HepG2 (cell line): Measurements from ENCODE around the gene KLHDC4. TPM values are rescaled to one million over a fixed set of nuclear protein-coding genes. Genes with fewer than 3 reads are reported as not detected.
"Not testable (repeated sequence)": the region's sequence is repeated elsewhere in the genome, so short reads cannot be mapped to it uniquely, and the experiment has no call there.

ENCODE experiments used
- ATAC-seq: fragments of 200-7000 bp; cut with Tn5 transposase; 3 replicates; pipeline ENCODE4 v1.9.1; 2020; ENCODE audit warnings: mild to moderate bottlenecking, moderate library complexity
- BruUV-seq: library from RNA; stranded (reverse); fragments of 400-500 nt; replicated peaks from 2 replicates; lab custom pipeline; 2021; lab: Mats Ljungman, UMichigan
- CTCF ChIA-PET: fragments of 300-600 bp; formaldehyde crosslinking; extraction: SDS; loops from one replicate; lab custom pipeline; 2021; ENCODE audit warnings: low total read pairs, inconsistent platforms, low intra/inter-chr PET ratio; lab: Yijun Ruan, JAX
- POLR2A ChIA-PET: fragments of 350-600 bp; sonication (Branson Sonifier 250); formaldehyde crosslinking; loops from one replicate; lab custom pipeline; 2020; ENCODE audit warnings: antibody characterized with exemption, inconsistent platforms; lab: Yijun Ruan, JAX
- DNase-seq: peaks from one replicate; pipeline ENCODE4 v3.0.0-alpha.2; 2015; ENCODE audit warnings: low spot score
- FAIRE-seq: peaks from 3 replicates; lab custom pipeline; 2011; peaks lifted over from hg19 to GRCh38; lab: Jason Lieb, UNC
- H2AFZ ChIP-seq: one replicate; pipeline ENCODE4 v1.6.1; 2011; ENCODE audit warnings: low read length, inconsistent platforms
- H3K27ac ChIP-seq: fragments of 300-600 bp; 3 replicates; pipeline ENCODE4 v1.8.0; 2011; ENCODE audit warnings: mixed run types, mild to moderate bottlenecking, mixed read lengths, low read length, inconsistent platforms; ENCODE audit not compliant: insufficient read depth; ENCODE audit errors: extremely low read length
- H3K27me3 ChIP-seq, 2 experiments: fragments of 200-600 bp in 1 of 2; 2 replicates in 1 of 2; 3 replicates in 1 of 2; pipeline versions ENCODE4 v1.6.0 to v1.8.0; 2011; ENCODE audit warnings: low read length in 2 of 2, mild to moderate bottlenecking in 2 of 2, moderate library complexity in 2 of 2, inconsistent platforms in 1 of 2; ENCODE audit not compliant: insufficient read depth in 2 of 2, control insufficient read depth in 1 of 2
- H3K36me3 ChIP-seq, 2 experiments: fragments of 200-600 bp in 1 of 2; replicated peaks in 1 of 2; 2 replicates in 1 of 2; 3 replicates in 1 of 2; pipeline versions ENCODE4 v1.5.1 to v1.8.0; 2011; ENCODE audit warnings: low read length in 2 of 2, inconsistent platforms in 1 of 2; ENCODE audit not compliant: insufficient read depth in 2 of 2, control insufficient read depth in 1 of 2
- H3K4me1 ChIP-seq: 2 replicates; pipeline ENCODE4 v1.5.1; 2012; ENCODE audit warnings: low read length, inconsistent platforms; ENCODE audit not compliant: insufficient read depth
- H3K4me2 ChIP-seq: 2 replicates; pipeline ENCODE4 v1.6.0; 2011; ENCODE audit warnings: low read depth, low read length, inconsistent platforms
- H3K4me3 ChIP-seq, 3 experiments: fragments of 200-600 bp in 1 of 3; sonication (generic), shearing (Covaris generic) in 1 of 3; replicated peaks in 1 of 3; 2 replicates each; pipeline ENCODE4 v1.5.1; 2011 to 2016; ENCODE audit warnings: low read length in 3 of 3, inconsistent platforms in 2 of 3, low read depth in 2 of 3, mild to moderate bottlenecking in 2 of 3, control low read depth in 1 of 3, mixed read lengths in 1 of 3; ENCODE audit not compliant: insufficient read depth in 1 of 3
- H3K79me2 ChIP-seq: one replicate; pipeline ENCODE4 v1.6.1; 2011; ENCODE audit warnings: low read length, inconsistent platforms; ENCODE audit not compliant: insufficient read depth
- H3K9ac ChIP-seq: 2 replicates; pipeline ENCODE4 v1.6.0; 2011; ENCODE audit warnings: mild to moderate bottlenecking, low read depth, low read length, inconsistent platforms; ENCODE audit not compliant: insufficient read depth
- H3K9me3 ChIP-seq: 2 replicates; pipeline ENCODE4 v1.5.1; 2012; ENCODE audit warnings: mild to moderate bottlenecking, low read length
- H4K20me1 ChIP-seq: 2 replicates; pipeline ENCODE4 v1.6.0; 2011; ENCODE audit warnings: inconsistent platforms, mild to moderate bottlenecking, low read length, moderate library complexity; ENCODE audit not compliant: insufficient read depth
- AHDC1 ChIP-seq: sonication (generic); formaldehyde crosslinking; IDR thresholded peaks from 2 replicates; pipeline ENCODE4 v1.5.1; 2020; ENCODE audit warnings: mild to moderate bottlenecking, missing genetic modification reagents, borderline replicate concordance
- BRCA1 ChIP-seq: sonication (generic); formaldehyde crosslinking; IDR thresholded peaks from 2 replicates; pipeline ENCODE4 v1.4.0; 2020; ENCODE audit warnings: missing genetic modification reagents
- CHD4 ChIP-seq: fragments of 200-600 bp; sonication (generic); IDR thresholded peaks from 2 replicates; pipeline ENCODE4 v1.7.0; 2017; ENCODE audit warnings: mild to moderate bottlenecking, low read length, borderline replicate concordance
- FOSL2 ChIP-seq: sonication (generic); formaldehyde crosslinking; IDR thresholded peaks from 2 replicates; pipeline ENCODE4 v1.4.0; 2020; ENCODE audit warnings: missing genetic modification reagents
- FOXA3 ChIP-seq: IDR thresholded peaks from 2 replicates; pipeline ENCODE4 v1.6.1; 2016; ENCODE audit warnings: missing genetic modification reagents, missing compliant biosample characterization
- NCOA2 ChIP-seq: sonication (generic); formaldehyde crosslinking; IDR thresholded peaks from 2 replicates; pipeline ENCODE4 v1.8.0; 2022; ENCODE audit warnings: inconsistent platforms
- TEAD3 ChIP-seq: optimal IDR thresholded peaks from 2 replicates; pipeline ENCODE3; 2016; ENCODE audit warnings: borderline replicate concordance
- ZNF121 ChIP-seq: sonication (generic); formaldehyde crosslinking; IDR thresholded peaks from 2 replicates; pipeline ENCODE4 v1.5.0; 2020; ENCODE audit warnings: mild to moderate bottlenecking, missing genetic modification reagents
- ZNF292 ChIP-seq: sonication (generic); formaldehyde crosslinking; IDR thresholded peaks from 2 replicates; pipeline ENCODE4 v1.8.1; 2022; ENCODE audit warnings: mild to moderate bottlenecking, low read depth, missing genetic modification reagents, borderline replicate concordance
- ZNF460 ChIP-seq: sonication (generic); formaldehyde crosslinking; IDR thresholded peaks from 2 replicates; pipeline ENCODE4 v1.5.1; 2020; ENCODE audit warnings: missing genetic modification reagents, mild to moderate bottlenecking, borderline replicate concordance
- WGBS: methylation state at CpG from one replicate; pipeline ENCODE4 v1.1.6; 2017; ENCODE audit warnings: low lambda C conversion rate; 5-methylcytosine and 5-hydroxymethylcytosine counted together
- in situ Hi-C: cut with HindIII; loops from 2 replicates; pipeline ENCODE4 v1.10.0; 2017; ENCODE audit warnings: low pct_unique_long_range_greater_than_20kb; ENCODE audit not compliant: extremely low pct_ligation_motif_present
- intact Hi-C: fragments of 100-400 bp; cut with micrococcal nuclease; formaldehyde crosslinking; loops from one replicate; pipeline ENCODE4 v1.10.0; 2022; ENCODE audit not compliant: unreplicated experiment
- polyA plus RNA-seq, 8 experiments: library from polyadenylated mRNA; depleted of rRNA in 3 of 8; stranded (reverse) in 7 of 8; unstranded in 1 of 8; fragments of >200 nt; fragmentation: Illumina TruSeq in 4 of 8; extraction: Trizol in 4 of 8; gene quantifications; 2 replicates each; pipeline versions ENCODE4 v1.2.1 to v1.2.3, GENCODE V29; 2011 to 2016; ENCODE audit warnings: low read depth in 4 of 8, missing spikeins in 1 of 8, mixed read lengths in 1 of 8; ENCODE audit not compliant: insufficient read depth in 1 of 8
- total RNA-seq, 5 experiments: library from RNA; depleted of rRNA; stranded (reverse); fragments of >200 nt; fragmentation: Illumina TruSeq; extraction: Trizol; gene quantifications; 2 replicates each; pipeline ENCODE4 v1.2.3, GENCODE V29; 2016; ENCODE audit warnings: low read depth in 1 of 5
- TF ChIP-seq, protein P1 (sequence below): IDR thresholded peaks from 2 replicates; pipeline ENCODE4 v1.4.0; 2020; ENCODE audit warnings: mild to moderate bottlenecking, missing genetic modification reagents
- TF ChIP-seq, protein P2 (sequence below): sonication (generic); formaldehyde crosslinking; IDR thresholded peaks from 2 replicates; pipeline ENCODE4 v1.4.0; 2020; ENCODE audit warnings: missing genetic modification reagents, mild to moderate bottlenecking, borderline replicate concordance

Gene KLHDC4
- total and polyA plus RNA-seq, 2 of the 13 experiments (the other 11 are each of a cell fraction or from before 2014, with no cell fraction given) = 18.7 to 31.8 TPM

GRCh38 chr16:87788730-87789436 is 23.1 kb upstream of the KLHDC4 start:
- FAIRE-seq = peak; percentile 48
- DNase-seq, H2AFZ ChIP-seq, H4K20me1 ChIP-seq, H3K79me2 ChIP-seq, H3K9me3 ChIP-seq, H3K27me3 ChIP-seq, H3K36me3 ChIP-seq, intact Hi-C loops, in situ Hi-C loops: not testable (repeated sequence)
- peak; percentile 9 for ATAC-seq
- BruUV-seq = TSS peak; percentile 89
- 10% methylated on average over 10 of the region's 10 CpGs for WGBS
- Histone ChIP-seq H3K4me2 (peak overlapping the region; percentile 82), H3K9ac (peak overlapping the region; percentile 76), H3K4me1 (peaks cover 78% of the 10 kb centered on the region), H3K4me3 (peak overlapping the region; percentile 4 to 64 (median 6); a peak in 4 of 6 replicates), H3K27ac (peak overlapping the region; percentile 88)
- CTCF ChIA-PET = interaction anchor here (1.4 kb wide), 1 partner anchor 83 kb away, joined by 4 read pairs; no protein-coding TSS in a partner anchor
- POLR2A ChIA-PET = interaction anchor here (0.7 to 6.2 kb wide), 25 partner anchors 9 to 162 kb away, joined by 3 to 228 read pairs (median 6); partner anchors contain the start of genes BANP and SLC7A5
- TF ChIP-seq, protein P1, sequence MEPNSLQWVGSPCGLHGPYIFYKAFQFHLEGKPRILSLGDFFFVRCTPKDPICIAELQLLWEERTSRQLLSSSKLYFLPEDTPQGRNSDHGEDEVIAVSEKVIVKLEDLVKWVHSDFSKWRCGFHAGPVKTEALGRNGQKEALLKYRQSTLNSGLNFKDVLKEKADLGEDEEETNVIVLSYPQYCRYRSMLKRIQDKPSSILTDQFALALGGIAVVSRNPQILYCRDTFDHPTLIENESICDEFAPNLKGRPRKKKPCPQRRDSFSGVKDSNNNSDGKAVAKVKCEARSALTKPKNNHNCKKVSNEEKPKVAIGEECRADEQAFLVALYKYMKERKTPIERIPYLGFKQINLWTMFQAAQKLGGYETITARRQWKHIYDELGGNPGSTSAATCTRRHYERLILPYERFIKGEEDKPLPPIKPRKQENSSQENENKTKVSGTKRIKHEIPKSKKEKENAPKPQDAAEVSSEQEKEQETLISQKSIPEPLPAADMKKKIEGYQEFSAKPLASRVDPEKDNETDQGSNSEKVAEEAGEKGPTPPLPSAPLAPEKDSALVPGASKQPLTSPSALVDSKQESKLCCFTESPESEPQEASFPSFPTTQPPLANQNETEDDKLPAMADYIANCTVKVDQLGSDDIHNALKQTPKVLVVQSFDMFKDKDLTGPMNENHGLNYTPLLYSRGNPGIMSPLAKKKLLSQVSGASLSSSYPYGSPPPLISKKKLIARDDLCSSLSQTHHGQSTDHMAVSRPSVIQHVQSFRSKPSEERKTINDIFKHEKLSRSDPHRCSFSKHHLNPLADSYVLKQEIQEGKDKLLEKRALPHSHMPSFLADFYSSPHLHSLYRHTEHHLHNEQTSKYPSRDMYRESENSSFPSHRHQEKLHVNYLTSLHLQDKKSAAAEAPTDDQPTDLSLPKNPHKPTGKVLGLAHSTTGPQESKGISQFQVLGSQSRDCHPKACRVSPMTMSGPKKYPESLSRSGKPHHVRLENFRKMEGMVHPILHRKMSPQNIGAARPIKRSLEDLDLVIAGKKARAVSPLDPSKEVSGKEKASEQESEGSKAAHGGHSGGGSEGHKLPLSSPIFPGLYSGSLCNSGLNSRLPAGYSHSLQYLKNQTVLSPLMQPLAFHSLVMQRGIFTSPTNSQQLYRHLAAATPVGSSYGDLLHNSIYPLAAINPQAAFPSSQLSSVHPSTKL (CRISPR knock-in tag) = peak; percentile 54; the same call in 1 of the 2 replicates
- TF ChIP-seq NCOA2 (0 out of 2 replicates have a peak, but pooled peaks have one; percentile 25), TEAD3 (CRISPR knock-in tag) (peak; percentile 22), FOXA3 (peak; percentile 34; the same call in 1 of the 2 replicates), CHD4 (0 out of 2 replicates have a peak, but pooled peaks have one; percentile 49), BRCA1 (CRISPR knock-in tag) (0 out of 2 replicates have a peak, but pooled peaks have one; percentile 41), AHDC1 (CRISPR knock-in tag) (peak; percentile 28; the same call in 1 of the 2 replicates), ZNF460 (0 out of 2 replicates have a peak, but pooled peaks have one; percentile 60), ZNF121 (CRISPR knock-in tag) (peak; percentile 97), ZNF292 (CRISPR knock-in tag) (0 out of 2 replicates have a peak, but pooled peaks have one; percentile 25), FOSL2 (0 out of 2 replicates have a peak, but pooled peaks have one; percentile 8)
- TF ChIP-seq, protein P2, sequence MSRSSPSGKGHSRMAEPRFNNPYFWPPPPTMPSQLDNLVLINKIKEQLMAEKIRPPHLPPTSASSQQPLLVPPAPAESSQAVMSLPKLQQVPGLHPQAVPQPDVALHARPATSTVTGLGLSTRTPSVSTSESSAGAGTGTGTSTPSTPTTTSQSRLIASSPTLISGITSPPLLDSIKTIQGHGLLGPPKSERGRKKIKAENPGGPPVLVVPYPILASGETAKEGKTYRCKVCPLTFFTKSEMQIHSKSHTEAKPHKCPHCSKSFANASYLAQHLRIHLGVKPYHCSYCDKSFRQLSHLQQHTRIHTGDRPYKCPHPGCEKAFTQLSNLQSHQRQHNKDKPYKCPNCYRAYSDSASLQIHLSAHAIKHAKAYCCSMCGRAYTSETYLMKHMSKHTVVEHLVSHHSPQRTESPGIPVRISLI (CRISPR knock-in tag) = peak; percentile 44; the same call in 1 of the 2 replicates
